HS-27A (cell line): ENCODE measurements around the gene PIGS.
"Not testable (repeated sequence)": the region's sequence is repeated elsewhere in the genome, so short reads cannot be mapped to it uniquely, and the experiment has no call there.

ENCODE experiments used
- DNase-seq: peaks from one replicate; pipeline ENCODE4 v3.0.0-alpha.2; 2012; ENCODE audit warnings: low read depth, missing footprints

PIGS gene

DNA sequence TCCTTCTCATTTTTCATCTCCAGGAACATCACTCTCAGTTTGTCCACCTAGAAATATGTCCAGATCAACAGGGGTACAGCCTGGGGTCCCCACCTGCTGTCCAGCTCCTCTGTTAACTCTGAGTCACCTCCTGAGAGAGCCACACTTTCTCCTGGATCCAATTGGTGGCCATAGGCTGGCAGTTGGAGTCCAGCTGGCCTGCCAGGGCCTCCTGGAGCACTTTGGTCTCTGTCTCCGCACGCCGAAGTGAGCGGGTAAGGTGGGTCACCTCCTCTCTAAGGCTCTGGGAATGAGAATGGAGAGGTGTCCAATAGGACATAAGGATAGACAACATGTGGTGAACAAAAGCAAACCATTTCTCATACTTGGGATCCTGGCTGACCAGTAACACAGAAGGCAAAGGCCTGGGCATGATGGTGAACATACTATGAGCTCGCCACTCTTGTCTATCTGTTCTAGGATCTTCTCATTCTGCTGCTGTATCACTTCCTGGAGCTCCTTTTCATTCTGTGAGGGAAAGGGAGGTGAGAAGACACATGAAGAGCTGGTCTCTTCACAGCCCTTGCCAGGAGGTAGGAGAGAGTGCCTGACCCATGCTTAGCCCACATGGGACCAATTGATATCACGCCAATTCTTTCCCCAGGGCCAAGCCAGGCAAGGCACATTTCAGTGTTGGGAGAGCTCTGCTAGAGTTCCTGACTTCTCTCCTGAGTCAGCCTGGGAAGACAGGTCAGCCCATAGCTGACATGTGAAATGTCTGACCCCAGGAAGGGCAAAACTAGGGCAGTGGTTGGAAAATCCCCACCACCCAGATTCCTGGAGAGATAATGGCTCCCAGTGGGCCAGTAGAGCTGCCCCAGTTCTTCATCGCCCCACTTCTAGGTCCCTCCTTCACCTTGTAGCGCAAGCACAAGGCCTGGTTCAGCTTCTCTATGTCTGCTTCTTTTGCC is 7.2 kb upstream of the PIGS start:
- DNase-seq = no peak

DNA sequence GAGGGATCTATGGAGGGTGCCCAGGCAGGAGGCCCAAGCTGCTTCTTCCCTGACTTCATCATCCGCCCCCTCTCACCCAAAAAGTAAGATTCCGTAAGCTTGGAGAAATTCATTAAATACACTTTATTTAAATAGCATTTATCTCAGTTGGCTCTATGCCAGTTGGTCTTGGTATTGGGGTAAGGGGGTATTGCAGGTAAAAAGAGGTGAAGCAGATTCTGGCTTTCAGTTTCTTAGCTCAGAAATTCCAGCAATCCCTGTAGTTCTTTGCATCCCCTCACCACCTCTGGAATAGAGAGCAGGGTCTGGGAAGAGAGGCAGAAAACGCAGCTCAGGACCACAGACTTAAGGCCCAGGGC is 6.1 kb upstream of the PIGS start:
- no peak for DNase-seq

DNA sequence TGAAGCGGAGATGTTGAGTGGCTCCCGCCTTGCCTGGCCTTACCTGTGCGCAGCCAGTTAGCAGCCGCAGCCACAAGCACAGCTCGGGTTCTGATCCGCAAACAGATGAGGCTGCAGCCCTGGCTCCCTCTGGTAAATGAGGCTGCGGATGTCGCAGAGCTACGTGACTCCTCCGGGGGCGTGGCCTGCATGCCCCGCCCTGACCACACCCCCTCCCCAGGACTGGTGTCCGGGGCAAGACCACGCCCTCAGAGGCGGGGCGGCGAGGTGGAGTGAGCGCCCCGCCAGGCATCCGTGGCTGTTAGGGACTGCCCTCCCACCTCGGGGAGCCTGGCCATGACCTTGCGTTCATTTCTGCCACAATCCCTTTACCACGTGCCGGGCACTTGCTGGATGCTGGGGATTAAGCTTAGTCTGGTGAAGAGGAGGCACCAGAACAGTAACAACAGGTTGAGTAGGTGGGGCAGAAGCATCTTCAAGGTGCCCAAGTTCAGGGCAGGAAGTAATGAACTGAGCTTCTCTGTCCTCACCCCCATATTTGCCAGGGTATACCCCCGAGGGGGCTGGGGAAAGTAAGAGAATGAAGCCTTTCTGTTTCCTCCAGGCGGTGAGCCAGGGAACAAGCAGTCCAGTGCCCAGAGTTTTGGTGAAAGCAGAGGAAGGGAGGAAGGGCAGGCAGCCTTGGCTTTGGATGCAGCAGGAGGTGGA is 5.6 kb upstream of the PIGS start, which contains the start of gene ALDOC:
Gene ALDOC, minus strand, starts transcription at position 138 of the 708 bp plus-strand sequence. CDS start 1,363 bp downstream, outside the sequence.
- no peak for DNase-seq

DNA sequence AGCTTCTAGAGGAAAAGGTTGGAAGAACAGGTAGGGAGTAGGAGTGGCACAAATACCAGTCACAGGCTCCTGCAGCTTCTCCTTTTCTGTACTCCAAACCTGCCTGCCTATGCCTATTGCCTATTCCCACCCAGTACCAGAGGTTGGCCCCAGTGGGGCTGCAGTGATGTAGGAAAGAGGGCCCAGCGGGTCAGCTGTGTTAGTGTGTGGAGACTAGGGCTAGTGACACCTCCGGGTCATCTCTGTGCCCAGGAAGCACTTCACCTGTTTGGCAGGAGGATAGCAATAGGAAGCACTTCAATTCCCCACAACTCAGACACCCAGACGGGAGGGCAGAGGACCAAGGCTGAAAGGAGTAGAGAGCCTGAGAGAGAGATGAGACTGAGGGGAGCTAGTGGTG is 4.7 kb upstream of the PIGS start:
- not testable (repeated sequence) for DNase-seq

GRCh38 chr17:28575126-28575795 is 3.9 kb upstream of the PIGS start:
- no peak for DNase-seq

DNA sequence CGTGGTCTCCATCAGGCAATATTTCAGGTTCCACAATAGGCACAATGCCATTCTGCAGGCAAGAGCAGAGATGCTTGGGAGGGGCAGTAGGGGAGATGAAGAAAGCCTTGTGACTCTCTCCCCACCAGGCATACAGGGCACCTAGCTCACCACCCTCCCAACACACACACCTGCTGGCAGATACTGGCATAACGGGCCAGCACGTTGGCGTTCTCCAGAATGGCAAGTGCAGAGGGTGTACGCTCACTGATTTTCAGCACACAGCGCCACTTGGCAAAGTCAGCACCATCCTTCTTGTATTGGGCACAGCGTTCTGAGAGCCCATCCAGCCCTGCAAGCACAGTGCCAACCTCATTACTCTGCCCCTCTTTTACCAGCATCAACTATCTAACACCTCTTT is 3.2 kb upstream of the PIGS start:
- no peak for DNase-seq

GRCh38 chr17:28573966-28574480 is 2.7 kb upstream of the PIGS start:
- no peak for DNase-seq

- no peak for DNase-seq
Observed at GRCh38 chr17:28573521-28573920, 2.2 kb upstream of the PIGS start.

GRCh38 chr17:28573040-28573380 is 1.7 kb upstream of the PIGS start:
- no peak for DNase-seq

GRCh38 chr17:28572259-28573039 is 1.1 kb upstream of the PIGS start:
- no peak for DNase-seq

DNA sequence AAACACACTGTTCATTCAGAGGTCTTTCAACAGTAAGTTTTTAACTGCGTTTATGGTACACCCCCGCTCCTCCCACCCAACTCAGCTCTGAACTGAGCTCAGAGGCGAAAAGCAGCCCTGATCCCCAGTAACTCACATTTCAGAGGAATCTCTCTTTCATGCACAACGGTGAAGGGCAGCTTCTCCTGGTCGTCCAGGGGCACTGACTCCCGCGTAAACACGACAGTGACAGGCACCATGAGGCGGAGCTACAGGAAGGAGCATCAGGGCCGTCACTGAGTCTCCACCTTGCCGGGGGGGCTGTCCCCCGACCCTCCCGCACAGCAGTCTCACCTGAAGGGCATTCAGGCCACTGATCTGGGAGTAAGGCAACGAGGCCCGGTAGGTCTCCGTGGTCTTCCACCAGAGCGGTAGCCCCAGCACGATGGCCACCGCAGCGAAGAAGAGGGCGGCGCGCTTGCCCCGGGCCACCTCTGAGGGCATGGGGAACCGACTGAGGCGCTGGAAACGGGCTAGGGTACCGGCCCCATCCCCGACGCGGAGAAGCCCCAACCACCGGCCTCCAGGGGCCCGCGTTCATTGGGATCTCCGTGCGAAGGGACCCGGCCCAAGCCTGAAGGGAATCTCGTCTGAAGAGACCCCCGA is 486 bp downstream of the PIGS start:
- DNase-seq = no peak

DNA sequence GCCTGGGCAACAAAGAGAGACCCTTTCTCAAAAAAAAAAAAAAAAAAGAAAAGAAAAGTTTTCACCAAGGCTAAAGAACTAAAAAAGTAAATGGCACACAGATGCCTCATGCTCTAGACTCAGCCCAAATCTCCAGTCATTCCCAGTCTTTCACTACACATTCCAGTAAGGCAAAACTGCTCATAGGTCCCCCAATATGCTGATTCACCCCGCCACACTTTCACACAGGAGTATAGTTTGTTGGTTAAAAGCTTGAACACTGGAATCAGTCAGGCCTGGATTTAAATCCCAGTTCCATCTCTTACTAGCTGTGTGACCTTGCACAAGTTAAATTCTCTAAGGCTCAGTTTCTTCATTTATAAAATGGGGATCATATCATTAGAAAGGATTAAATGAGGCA is 1.9 kb downstream of the PIGS start:
- no peak for DNase-seq

DNA sequence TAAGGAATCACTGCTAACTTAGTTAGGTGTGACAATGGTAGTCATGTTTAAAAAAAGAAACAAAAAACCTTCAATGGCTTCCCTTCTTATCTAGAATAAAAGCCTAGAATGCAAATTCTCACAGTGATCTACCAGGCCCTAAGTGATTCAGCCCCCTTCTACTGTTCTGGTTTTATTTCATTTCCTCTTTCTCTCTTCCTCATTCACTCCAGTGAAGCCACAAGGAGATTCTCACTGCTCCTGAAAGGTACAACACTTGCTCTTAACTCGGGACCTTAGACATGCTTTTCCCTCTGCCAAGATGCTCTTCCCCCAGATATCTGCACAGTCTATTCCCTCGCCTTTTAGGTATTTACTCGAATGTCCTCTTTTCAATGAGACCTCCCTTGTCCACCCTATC is 3.7 kb downstream of the PIGS start:
- DNase-seq = no peak

- DNase-seq = peak; percentile 55
Observed at GRCh38 chr17:28563475-28563874, 7.8 kb downstream of the PIGS start.

GRCh38 chr17:28555022-28555421 is 16.3 kb downstream of the PIGS start:
- DNase-seq = no peak

DNA sequence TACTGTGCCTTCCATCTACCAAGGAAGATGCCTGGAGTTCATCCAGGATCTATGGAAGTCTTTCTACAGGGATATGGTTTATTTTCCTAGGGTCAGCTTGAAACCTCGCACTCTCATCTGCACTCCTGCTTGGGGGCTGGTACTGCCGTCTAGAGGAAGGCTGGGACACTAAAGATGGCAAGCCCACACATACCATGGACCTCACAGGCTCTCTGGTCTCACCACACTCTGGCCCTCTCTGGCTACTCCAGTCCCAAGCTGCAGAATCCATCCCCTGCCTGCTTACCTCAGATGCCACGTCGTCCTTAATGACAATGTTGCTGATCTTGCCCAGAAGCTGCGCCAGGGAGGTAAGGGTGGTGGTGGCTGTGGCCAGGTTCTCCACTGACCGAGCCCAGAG is 16.8 kb downstream of the PIGS start:
- DNase-seq = no peak

GRCh38 chr17:28553000-28553505 is 18.3 kb downstream of the PIGS start:
- DNase-seq = no peak

- no peak for DNase-seq
Observed at GRCh38 chr17:28552176-28552999, 18.9 kb downstream of the PIGS start, which contains the start of gene UNC119. Gene UNC119 (minus strand): TSS chr17:28552624. CDS start chr17:28552557, 67 bp downstream.

DNA sequence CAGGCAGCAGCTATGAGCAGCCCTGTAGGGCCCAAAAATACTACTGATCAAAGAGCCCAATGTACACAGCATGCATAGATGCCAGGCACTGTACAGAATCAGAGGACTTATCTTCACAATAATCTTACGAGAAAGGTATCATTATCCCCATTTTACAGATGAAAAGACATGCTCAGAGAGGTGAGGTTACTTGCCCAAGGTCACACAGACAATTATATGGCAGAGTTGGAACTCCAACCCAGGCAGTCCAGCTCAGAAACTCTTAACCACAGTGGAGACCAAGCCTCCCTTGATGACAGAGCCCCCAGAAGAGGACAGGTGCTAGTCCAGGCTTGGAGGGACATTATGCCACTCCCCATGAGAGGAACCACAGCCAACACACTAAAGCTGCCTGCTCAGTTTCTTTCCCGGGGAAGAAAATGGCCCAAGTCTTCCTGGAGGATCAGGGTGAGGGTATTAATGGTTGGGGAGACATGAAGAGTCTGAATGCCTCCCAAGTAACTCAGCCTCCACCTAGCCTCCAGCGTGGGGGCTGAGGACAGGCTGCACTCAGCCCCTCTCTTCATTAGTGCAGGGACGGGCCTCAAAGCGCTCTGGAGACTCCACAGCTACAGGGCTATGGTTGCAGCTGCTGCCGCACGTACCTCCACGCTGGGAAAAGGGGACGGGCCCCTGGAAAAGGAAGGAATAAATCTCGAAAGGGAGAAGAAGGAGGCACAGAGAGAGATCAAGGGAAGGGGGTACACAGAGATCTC is 19.7 kb downstream of the PIGS start:
- DNase-seq = no peak
